ENCODE measurements around the gene ANKDD1B. TPM values are rescaled to one million over a fixed set of nuclear protein-coding genes. Genes with fewer than 3 reads are reported as not detected.
"Not testable (repeated sequence)": the region's sequence is repeated elsewhere in the genome, so short reads cannot be mapped to it uniquely, and the experiment has no call there.

Gene ANKDD1B
- total RNA-seq, 1 donor from 2014 or later: 0.48 TPM

DNA sequence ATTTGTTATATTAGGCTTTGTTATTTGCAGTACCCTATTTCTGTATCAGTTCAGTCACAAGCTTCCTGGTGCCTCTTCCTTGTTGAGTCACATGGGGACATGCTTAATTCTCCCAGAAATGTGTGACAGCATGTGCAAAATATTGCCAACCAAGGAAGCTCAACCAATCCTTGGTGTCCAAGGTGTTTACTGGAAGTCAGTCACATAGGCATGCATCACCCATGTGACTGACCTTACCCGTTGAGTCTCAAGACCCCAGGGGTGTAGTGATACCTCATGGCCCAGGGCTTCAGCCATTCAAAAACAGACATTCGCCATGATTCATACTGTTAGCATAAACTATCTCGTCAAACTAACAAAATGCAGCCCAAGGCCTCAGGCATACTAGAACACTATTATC is 9.3 kb upstream of the ANKDD1B start:
- Mint-ChIP-seq H3K36me3 (ENCODE audit: low read depth) (peaks cover 50% of the 10 kb centered on the region), H3K27me3 (ENCODE audit: low read depth) (no peaks in the 10 kb centered on the region), H3K9me3 (no peaks in the 10 kb centered on the region), H3K27ac (no peak overlapping the region), H3K4me1 (ENCODE audit: low read depth) (peaks cover 38% of the 10 kb centered on the region), H3K4me3 (ENCODE audit: low read depth) (no peak overlapping the region)
- no peak for DNase-seq (ENCODE audit: low spot score)
- intact Hi-C loops (cut with micrococcal nuclease): no loop called here

DNA sequence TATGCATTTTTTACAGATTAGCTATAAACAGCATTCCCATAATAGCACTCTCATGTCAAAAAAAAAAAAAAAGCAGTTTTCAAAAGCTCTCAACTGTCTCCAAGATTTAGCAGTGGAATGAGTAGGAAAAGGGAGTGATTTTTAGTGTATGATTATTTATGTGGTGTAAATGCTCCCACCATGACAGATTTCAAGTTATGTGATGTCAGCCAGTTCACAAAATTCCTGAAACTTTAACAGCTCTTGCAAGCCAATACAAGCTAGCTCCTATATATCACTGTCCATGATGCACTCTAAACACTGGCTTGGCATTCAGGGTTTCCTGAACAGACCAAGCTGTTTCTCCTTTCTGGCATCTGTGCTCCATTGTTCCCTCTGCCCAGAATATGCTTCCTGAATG is 7.9 kb upstream of the ANKDD1B start:
- Mint-ChIP-seq H3K27me3 (ENCODE audit: low read depth) (no peaks in the 10 kb centered on the region), H3K27ac (no peak overlapping the region), H3K9me3 (no peaks in the 10 kb centered on the region), H3K4me1 (ENCODE audit: low read depth) (peaks cover 38% of the 10 kb centered on the region), H3K36me3 (ENCODE audit: low read depth) (peaks cover 49% of the 10 kb centered on the region), H3K4me3 (ENCODE audit: low read depth) (no peak overlapping the region)
- no peak for DNase-seq (ENCODE audit: low spot score)
- intact Hi-C loops (cut with micrococcal nuclease): no loop called here

DNA sequence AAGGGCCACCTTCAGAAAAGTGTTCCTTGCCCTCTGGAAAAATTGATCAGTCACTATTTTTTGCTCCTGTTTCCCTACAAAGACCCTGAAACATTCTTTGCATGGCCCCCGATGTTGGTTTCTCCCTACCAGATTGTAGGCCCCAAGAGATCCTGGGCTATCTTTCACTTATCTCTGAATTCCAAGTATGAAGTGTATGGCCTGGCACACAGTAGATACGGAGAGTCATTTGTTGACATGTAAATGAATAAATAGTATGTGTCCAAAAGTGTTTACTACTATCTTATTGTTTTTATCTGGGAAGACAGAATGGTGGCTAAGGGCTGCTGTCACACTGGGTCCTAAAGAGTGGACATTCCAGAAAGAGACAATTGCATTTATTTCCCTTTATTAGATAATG is 7.4 kb upstream of the ANKDD1B start:
- H3K4me1 Mint-ChIP-seq (ENCODE audit: low read depth): peaks cover 38% of the 10 kb centered on the region
- H3K9me3 Mint-ChIP-seq: no peaks in the 10 kb centered on the region
- peaks cover 49% of the 10 kb centered on the region for H3K36me3 Mint-ChIP-seq (ENCODE audit: low read depth)
- no peak overlapping the region for H3K4me3 Mint-ChIP-seq (ENCODE audit: low read depth)
- intact Hi-C loops (cut with micrococcal nuclease): no loop called here
- DNase-seq (ENCODE audit: low spot score): no peak
- H3K27me3 Mint-ChIP-seq (ENCODE audit: low read depth): no peaks in the 10 kb centered on the region
- H3K27ac Mint-ChIP-seq: no peak overlapping the region

DNA sequence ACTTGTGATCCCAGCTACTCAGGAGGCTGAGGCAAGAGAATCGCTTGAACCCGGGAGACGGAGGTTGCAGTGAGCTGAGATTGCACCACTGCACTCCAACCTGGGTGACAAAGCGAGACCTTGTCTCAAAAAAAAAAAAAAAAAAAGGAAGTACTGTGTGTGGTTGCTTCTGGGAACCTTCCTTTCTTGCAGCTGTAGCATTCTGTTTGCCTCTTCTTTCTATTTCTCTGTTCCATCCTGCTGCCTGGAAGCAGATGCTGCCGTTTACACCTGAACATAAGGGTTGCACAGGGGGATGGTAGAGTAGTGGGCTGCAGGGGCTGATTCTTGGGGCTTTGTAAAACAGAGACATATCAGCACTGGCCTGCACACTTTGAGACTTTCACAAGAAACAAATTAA is 3.9 kb upstream of the ANKDD1B start:
- H3K27me3 Mint-ChIP-seq (ENCODE audit: low read depth); H3K9me3 Mint-ChIP-seq; H3K27ac Mint-ChIP-seq; H3K4me3 Mint-ChIP-seq (ENCODE audit: low read depth); DNase-seq (ENCODE audit: low spot score); intact Hi-C loops (cut with micrococcal nuclease): not testable (repeated sequence)
- peaks cover 35% of the 10 kb centered on the region for H3K36me3 Mint-ChIP-seq (ENCODE audit: low read depth)
- peaks cover 23% of the 10 kb centered on the region for H3K4me1 Mint-ChIP-seq (ENCODE audit: low read depth)

DNA sequence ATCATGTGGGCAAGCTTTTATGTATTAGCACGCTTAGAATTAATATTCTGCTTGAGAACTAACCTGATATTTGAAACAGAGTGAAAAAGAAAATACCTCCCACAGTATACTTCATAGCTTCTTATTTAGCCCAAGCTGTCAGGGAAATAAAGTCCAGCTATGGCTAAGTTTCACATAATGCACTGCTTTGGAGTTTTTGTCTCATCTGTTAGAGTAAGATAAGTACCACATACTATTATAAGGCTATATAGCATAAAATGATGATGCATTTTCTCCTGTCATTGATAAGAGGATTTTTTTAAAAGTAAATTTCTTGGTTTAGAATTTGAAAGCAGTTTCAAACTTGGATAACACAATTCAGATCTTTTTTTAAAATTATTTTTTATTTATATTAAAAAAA is 2.4 kb upstream of the ANKDD1B start:
- no peak for DNase-seq (ENCODE audit: low spot score)
- no peak overlapping the region for H3K4me3 Mint-ChIP-seq (ENCODE audit: low read depth)
- H3K27me3 Mint-ChIP-seq (ENCODE audit: low read depth): peaks cover 6% of the 10 kb centered on the region
- no peaks in the 10 kb centered on the region for H3K9me3 Mint-ChIP-seq
- no peak overlapping the region for H3K27ac Mint-ChIP-seq
- peaks cover 21% of the 10 kb centered on the region for H3K36me3 Mint-ChIP-seq (ENCODE audit: low read depth)
- peaks cover 15% of the 10 kb centered on the region for H3K4me1 Mint-ChIP-seq (ENCODE audit: low read depth)
- intact Hi-C loops (cut with micrococcal nuclease): no loop called here

DNA sequence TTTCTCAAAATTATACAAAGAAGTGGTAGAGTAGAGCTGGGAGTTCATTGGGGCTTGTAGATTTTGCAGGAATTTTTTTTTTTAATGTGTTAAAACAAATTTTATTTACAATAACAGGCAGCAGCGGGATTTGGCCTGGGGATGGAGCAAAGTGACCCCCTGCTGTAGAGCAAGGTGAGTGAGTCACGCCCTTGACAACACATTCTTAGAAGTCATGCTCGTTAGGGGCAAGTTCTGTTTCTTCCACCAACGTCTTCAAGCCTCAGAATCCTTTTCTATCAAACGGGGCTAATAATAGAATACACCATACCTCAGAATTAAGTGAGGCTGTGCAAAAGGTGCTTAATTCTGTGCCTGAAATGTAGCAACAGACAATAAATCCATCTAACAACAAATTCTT is 1.1 kb upstream of the ANKDD1B start:
- H3K27ac Mint-ChIP-seq: no peak overlapping the region
- H3K36me3 Mint-ChIP-seq (ENCODE audit: low read depth): peaks cover 15% of the 10 kb centered on the region
- peaks cover 7% of the 10 kb centered on the region for H3K4me1 Mint-ChIP-seq (ENCODE audit: low read depth)
- H3K4me3 Mint-ChIP-seq (ENCODE audit: low read depth): no peak overlapping the region
- H3K9me3 Mint-ChIP-seq: no peaks in the 10 kb centered on the region
- intact Hi-C loops (cut with micrococcal nuclease): no loop called here
- no peak for DNase-seq (ENCODE audit: low spot score)
- H3K27me3 Mint-ChIP-seq (ENCODE audit: low read depth): peaks cover 6% of the 10 kb centered on the region

DNA sequence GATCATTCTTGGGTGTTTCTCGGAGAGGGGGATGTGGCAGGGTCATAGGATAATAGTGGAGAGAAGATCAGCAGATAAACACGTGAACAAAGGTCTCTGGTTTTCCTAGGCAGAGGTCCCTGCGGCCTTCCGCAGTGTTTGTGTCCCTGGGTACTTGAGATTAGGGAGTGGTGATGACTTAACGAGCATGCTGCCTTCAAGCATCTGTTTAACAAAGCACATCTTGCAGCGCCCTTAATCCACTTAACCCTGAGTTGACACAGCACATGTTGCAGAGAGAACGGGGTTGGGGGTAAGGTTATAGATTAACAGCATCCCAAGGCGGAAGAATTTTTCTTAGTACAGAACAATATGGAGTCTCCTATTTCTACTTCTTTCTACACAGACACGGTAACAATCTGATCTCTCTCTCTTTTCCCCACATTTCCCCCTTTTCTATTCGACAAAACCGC is 368 bp upstream of the ANKDD1B start:
- intact Hi-C loops (cut with micrococcal nuclease): not testable (repeated sequence)

DNA sequence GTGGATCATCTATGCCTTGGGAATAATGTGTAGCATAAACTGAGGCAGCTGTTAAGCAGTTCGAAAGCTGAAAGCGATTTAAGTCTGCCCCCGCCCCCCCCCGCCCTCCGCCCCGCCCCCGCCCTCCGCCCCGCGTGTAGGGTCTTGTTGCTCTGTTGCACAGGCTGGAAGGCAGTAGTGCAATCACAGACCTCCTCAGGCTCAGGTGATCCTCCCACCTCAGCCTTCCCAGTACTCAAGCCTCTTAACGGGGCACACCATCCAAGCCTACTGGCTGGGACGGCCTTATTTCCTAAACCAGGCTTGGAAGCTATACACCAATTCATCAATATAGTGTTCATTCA is 945 bp downstream of the ANKDD1B start:
- peaks cover 6% of the 10 kb centered on the region for H3K27me3 Mint-ChIP-seq (ENCODE audit: low read depth)
- DNase-seq (ENCODE audit: low spot score): no peak
- intact Hi-C loops (cut with micrococcal nuclease): no loop called here
- peaks cover 11% of the 10 kb centered on the region for H3K36me3 Mint-ChIP-seq (ENCODE audit: low read depth)
- H3K4me3 Mint-ChIP-seq (ENCODE audit: low read depth): no peak overlapping the region
- H3K9me3 Mint-ChIP-seq: no peaks in the 10 kb centered on the region
- peaks cover 4% of the 10 kb centered on the region for H3K4me1 Mint-ChIP-seq (ENCODE audit: low read depth)
- H3K27ac Mint-ChIP-seq: no peak overlapping the region

More for the DNA sequence above, 368 bp upstream of the ANKDD1B start:
- not testable (repeated sequence) for H3K27me3 Mint-ChIP-seq (ENCODE audit: low read depth); H3K27ac Mint-ChIP-seq; H3K9me3 Mint-ChIP-seq; H3K4me3 Mint-ChIP-seq (ENCODE audit: low read depth); H3K4me1 Mint-ChIP-seq (ENCODE audit: low read depth); DNase-seq (ENCODE audit: low spot score)
- peaks cover 15% of the 10 kb centered on the region for H3K36me3 Mint-ChIP-seq (ENCODE audit: low read depth)

DNA sequence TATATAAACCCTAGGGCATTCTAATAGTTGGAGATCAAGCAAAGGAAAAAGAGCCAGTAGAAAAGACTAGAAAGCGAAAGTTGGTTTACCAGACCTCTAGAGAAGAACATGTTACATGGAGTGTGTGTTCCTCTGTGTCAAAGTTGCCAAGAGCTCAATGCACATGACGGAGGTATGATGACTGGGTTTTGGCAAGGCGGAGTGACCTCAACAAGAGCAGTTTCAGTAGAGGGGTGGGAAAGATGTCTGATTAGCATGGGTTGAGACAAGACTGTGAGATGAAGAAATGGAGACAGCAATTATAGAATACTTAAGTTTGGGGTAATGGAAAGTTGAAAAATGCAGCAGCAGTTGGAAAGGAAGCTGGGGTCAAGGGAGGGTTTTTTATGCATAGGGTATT is 1.6 kb downstream of the ANKDD1B start:
- Mint-ChIP-seq H3K4me3 (ENCODE audit: low read depth) (no peak overlapping the region), H3K9me3 (no peaks in the 10 kb centered on the region), H3K27me3 (ENCODE audit: low read depth) (peaks cover 6% of the 10 kb centered on the region), H3K4me1 (ENCODE audit: low read depth) (peaks cover 4% of the 10 kb centered on the region), H3K27ac (no peak overlapping the region), H3K36me3 (ENCODE audit: low read depth) (peaks cover 11% of the 10 kb centered on the region)
- no peak for DNase-seq (ENCODE audit: low spot score)
- intact Hi-C loops (cut with micrococcal nuclease): no loop called here

DNA sequence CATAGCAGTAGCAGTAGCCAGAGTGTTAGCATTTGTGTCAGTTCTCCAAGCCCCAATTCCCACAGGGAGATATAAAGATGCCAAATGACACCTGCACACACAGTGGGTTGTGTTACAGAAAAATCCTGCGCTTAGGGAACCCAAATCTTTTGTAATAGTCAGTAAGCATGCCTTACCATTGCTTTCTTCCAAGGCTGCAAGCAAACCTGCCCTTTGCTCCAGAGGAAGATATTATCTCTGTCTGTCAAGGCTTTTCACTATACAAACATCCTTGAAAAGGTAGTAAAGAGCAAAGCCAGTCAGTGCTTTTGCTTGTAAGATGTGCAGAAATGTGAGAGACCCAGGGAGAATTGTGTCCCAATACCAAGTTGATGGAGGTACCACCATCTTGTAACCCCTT is 2.9 kb downstream of the ANKDD1B start:
- Mint-ChIP-seq H3K36me3 (ENCODE audit: low read depth) (peaks cover 7% of the 10 kb centered on the region), H3K4me3 (ENCODE audit: low read depth) (no peak overlapping the region), H3K9me3 (no peaks in the 10 kb centered on the region), H3K27me3 (ENCODE audit: low read depth) (peaks cover 6% of the 10 kb centered on the region), H3K4me1 (ENCODE audit: low read depth) (peaks cover 4% of the 10 kb centered on the region), H3K27ac (no peak overlapping the region)
- intact Hi-C loops (cut with micrococcal nuclease): no loop called here
- no peak for DNase-seq (ENCODE audit: low spot score)

DNA sequence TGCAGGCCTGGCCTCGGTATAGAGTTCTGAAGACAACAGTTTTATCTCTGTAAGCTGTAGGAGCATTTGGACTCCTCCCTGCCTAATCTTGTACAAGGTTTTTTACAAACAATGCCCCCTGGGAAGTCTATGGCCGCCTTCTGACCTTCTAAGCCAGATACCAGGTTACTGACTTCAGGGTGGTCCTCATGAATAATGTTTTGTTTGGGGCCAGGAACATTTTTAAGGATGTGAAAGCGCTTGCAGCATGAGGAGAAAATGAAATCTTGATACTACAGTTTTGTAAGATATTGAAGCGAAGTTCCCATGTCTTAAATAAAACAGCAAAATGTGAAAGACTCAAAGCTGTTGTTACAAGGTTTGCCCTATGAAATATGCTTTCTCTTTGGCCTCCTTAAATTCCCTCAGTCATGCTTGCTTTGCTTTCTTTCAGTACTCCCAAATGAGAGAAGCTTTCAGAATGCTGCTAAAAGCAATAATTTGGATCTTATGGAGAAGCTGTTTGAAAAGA is 5.2 kb downstream of the ANKDD1B start:
- no peak overlapping the region for H3K27ac Mint-ChIP-seq
- no peaks in the 10 kb centered on the region for H3K36me3 Mint-ChIP-seq (ENCODE audit: low read depth)
- intact Hi-C loops (cut with micrococcal nuclease): no loop called here
- peaks cover 2% of the 10 kb centered on the region for H3K4me1 Mint-ChIP-seq (ENCODE audit: low read depth)
- H3K4me3 Mint-ChIP-seq (ENCODE audit: low read depth): no peak overlapping the region
- no peaks in the 10 kb centered on the region for H3K27me3 Mint-ChIP-seq (ENCODE audit: low read depth)
- no peaks in the 10 kb centered on the region for H3K9me3 Mint-ChIP-seq
- DNase-seq (ENCODE audit: low spot score): no peak

DNA sequence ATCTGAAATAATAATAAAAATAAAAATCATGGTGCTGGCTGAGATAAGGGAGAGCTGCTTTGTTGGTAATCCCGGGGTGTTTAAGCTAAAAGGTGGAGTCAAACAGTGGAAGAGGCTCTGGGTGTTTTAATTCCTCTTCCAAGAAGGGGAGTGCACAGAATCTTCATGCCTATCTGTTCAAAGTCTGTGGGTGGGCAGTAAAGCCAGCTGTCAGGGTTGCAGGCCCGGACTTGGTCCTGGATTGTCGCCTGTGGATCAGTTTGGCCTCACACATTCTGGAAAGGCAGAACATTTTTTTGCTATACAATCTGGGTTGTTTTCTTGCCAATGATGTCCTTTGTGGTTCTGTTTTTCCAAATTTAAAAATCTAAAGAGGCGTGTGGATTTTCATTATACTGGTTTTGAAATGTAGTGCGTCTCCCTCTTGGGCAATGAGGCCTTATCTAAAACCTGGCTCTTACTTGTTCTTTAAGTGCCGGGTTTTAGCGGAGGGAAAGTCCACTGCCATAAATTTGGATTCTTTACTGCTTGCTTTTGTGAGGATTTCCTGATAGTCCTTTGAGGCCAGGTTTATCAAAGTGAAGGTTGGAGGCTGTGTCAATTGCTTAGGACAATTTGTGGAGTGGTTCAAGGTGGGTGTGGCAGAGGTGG is 5.8 kb downstream of the ANKDD1B start:
- H3K9me3 Mint-ChIP-seq: no peaks in the 10 kb centered on the region
- DNase-seq (ENCODE audit: low spot score): no peak
- no peaks in the 10 kb centered on the region for H3K27me3 Mint-ChIP-seq (ENCODE audit: low read depth)
- intact Hi-C loops (cut with micrococcal nuclease): no loop called here
- H3K27ac Mint-ChIP-seq: no peak overlapping the region
- H3K4me3 Mint-ChIP-seq (ENCODE audit: low read depth): no peak overlapping the region
- no peaks in the 10 kb centered on the region for H3K36me3 Mint-ChIP-seq (ENCODE audit: low read depth)
- peaks cover 2% of the 10 kb centered on the region for H3K4me1 Mint-ChIP-seq (ENCODE audit: low read depth)

DNA sequence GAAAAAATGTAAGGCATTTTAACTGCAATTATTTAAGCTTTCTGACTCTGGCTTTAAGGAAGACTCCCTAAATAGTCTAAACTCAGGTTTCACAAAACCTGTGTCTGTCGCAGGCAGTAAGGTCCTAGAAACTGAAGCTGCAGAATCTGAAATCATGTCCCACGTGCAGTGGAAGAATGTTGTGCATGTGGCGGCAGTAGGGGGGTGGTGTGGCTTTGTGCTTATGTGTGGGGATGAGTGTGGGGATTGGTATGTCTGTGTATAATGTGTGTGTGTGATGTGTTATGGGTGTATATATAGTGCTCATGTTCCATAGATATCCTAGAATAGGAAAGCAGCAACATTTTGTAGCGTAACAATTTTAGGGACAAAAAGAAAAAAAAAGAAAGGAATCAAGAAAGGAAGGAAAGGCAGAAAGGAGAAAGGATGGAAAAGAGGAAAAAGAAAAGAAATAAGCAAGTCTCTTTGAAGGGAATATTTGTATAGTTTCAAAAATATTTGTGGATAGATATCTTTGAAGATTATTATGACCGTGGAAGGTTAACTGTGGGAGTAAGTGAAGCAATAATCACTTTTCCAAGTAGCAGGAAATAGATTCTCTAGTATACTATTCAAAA is 6.6 kb downstream of the ANKDD1B start:
- intact Hi-C loops (cut with micrococcal nuclease): no loop called here
- H3K27me3 Mint-ChIP-seq (ENCODE audit: low read depth): no peaks in the 10 kb centered on the region
- no peak for DNase-seq (ENCODE audit: low spot score)

More for the DNA sequence above, 6.6 kb downstream of the ANKDD1B start:
- peaks cover 2% of the 10 kb centered on the region for H3K4me1 Mint-ChIP-seq (ENCODE audit: low read depth)
- H3K4me3 Mint-ChIP-seq (ENCODE audit: low read depth): no peak overlapping the region
- no peak overlapping the region for H3K27ac Mint-ChIP-seq
- H3K36me3 Mint-ChIP-seq (ENCODE audit: low read depth): no peaks in the 10 kb centered on the region
- no peaks in the 10 kb centered on the region for H3K9me3 Mint-ChIP-seq

Measured in activated T-helper 2 cell treated with anti-CD3 and anti-CD28 coated beads, Interferon-gamma antibody, Interleukin-2, Interleukin-4, amounts not matched to agents 10 μg/mL and 5 μg/mL and 100 μg/mL, durations not matched to agents 14 hours and 24 hours and 36 hours (primary cell).